ENCODE data around the gene ABTB2. TPM values are rescaled to one million over a fixed set of nuclear protein-coding genes. Genes with fewer than 3 reads are reported as not detected.

The ABTB2 gene
- total RNA-seq, 2 donors from 2014 or later: 12.2 to 30.3 TPM

- peak overlapping the region; percentile 82 for H3K4me3 Mint-ChIP-seq
- H3K9me3 Mint-ChIP-seq: no peaks in the 10 kb centered on the region
- peaks cover 30 to 38% of the 10 kb centered on the region in 2 donors for H3K4me1 Mint-ChIP-seq (ENCODE audit: low read depth in 2 of 2)
- peaks cover 7% of the 10 kb centered on the region for H3K36me3 Mint-ChIP-seq
- H3K27ac Mint-ChIP-seq: no peak overlapping the region
- no peak for DNase-seq (ENCODE audit: low spot score)
- no peak for ATAC-seq
- H3K27me3 Mint-ChIP-seq: peaks cover 24 to 67% of the 10 kb centered on the region in 2 donors
Measured at GRCh38 chr11:34356576-34356912, 1.3 kb downstream of the ABTB2 start.

GRCh38 chr11:34356130-34356529 is 1.7 kb downstream of the ABTB2 start:
- ATAC-seq (no peak), DNase-seq (ENCODE audit: low spot score) (no peak)
- H3K36me3 Mint-ChIP-seq: peaks cover 7% of the 10 kb centered on the region
- H3K27me3 Mint-ChIP-seq: peaks cover 24 to 63% of the 10 kb centered on the region in 2 donors
- no peak overlapping the region for H3K27ac Mint-ChIP-seq
- H3K4me3 Mint-ChIP-seq: peak overlapping the region; percentile 82
- H3K4me1 Mint-ChIP-seq (ENCODE audit: low read depth in 2 of 2): peaks cover 30 to 38% of the 10 kb centered on the region in 2 donors
- no peaks in the 10 kb centered on the region for H3K9me3 Mint-ChIP-seq

- DNase-seq (ENCODE audit: low spot score) (no peak), ATAC-seq (no peak)
- peak overlapping the region; percentile 82 for H3K4me3 Mint-ChIP-seq
- H3K9me3 Mint-ChIP-seq: no peaks in the 10 kb centered on the region
- H3K27ac Mint-ChIP-seq: peak overlapping the region in 1 of 2 donors; percentile 14
- H3K36me3 Mint-ChIP-seq: peaks cover 7% of the 10 kb centered on the region
- peaks cover 30 to 38% of the 10 kb centered on the region in 2 donors for H3K4me1 Mint-ChIP-seq (ENCODE audit: low read depth in 2 of 2)
- H3K27me3 Mint-ChIP-seq: peaks cover 24 to 59% of the 10 kb centered on the region in 2 donors
Measured at GRCh38 chr11:34355726-34356125, 2.1 kb downstream of the ABTB2 start.

- DNase-seq (ENCODE audit: low spot score) (no peak), ATAC-seq (no peak)
- H3K36me3 Mint-ChIP-seq: peaks cover 7% of the 10 kb centered on the region
- H3K27ac Mint-ChIP-seq: peak overlapping the region in 1 of 2 donors; percentile 12
- peaks cover 21 to 49% of the 10 kb centered on the region in 2 donors for H3K27me3 Mint-ChIP-seq
- peaks cover 30 to 40% of the 10 kb centered on the region in 2 donors for H3K4me1 Mint-ChIP-seq (ENCODE audit: low read depth in 2 of 2)
- H3K9me3 Mint-ChIP-seq: no peaks in the 10 kb centered on the region
- H3K4me3 Mint-ChIP-seq: peak overlapping the region; percentile 82
Measured at GRCh38 chr11:34354782-34355181, 3.0 kb downstream of the ABTB2 start.

DNA sequence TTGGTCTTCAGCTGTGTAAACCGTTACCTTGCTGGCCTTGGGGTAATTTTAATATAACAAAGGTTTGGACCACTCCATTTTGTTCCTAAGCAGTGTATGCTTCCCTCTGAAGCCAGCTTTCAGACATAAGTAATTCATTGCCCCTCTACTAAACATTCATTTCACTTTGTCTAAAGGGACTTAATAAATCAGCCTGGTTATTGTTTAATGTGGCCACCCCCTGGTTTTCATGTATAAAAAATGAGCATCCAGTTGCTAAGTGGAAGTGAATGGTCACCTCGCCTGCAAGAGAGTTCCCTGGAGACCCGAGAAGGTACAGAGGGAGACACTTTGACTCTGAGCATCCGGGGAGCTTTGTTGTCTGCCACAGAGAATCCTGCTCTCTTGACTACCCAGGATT is 3.9 kb downstream of the ABTB2 start:
- ATAC-seq: no peak
- no peak for DNase-seq (ENCODE audit: low spot score)
- no peaks in the 10 kb centered on the region for H3K9me3 Mint-ChIP-seq
- H3K4me3 Mint-ChIP-seq: no peak overlapping the region
- H3K27ac Mint-ChIP-seq: no peak overlapping the region
- H3K4me1 Mint-ChIP-seq (ENCODE audit: low read depth in 2 of 2): peaks cover 24 to 36% of the 10 kb centered on the region in 2 donors
- peaks cover 20 to 44% of the 10 kb centered on the region in 2 donors for H3K27me3 Mint-ChIP-seq
- H3K36me3 Mint-ChIP-seq: peaks cover 7% of the 10 kb centered on the region

- Mint-ChIP-seq H3K4me3 (no peak overlapping the region), H3K4me1 (ENCODE audit: low read depth in 2 of 2) (peaks cover 20 to 35% of the 10 kb centered on the region in 2 donors), H3K27me3 (peaks cover 23 to 44% of the 10 kb centered on the region in 2 donors), H3K9me3 (no peaks in the 10 kb centered on the region), H3K36me3 (peaks cover 7% of the 10 kb centered on the region), H3K27ac (no peak overlapping the region)
- ATAC-seq (no peak), DNase-seq (ENCODE audit: low spot score) (no peak)
Measured at GRCh38 chr11:34351687-34352469, 5.9 kb downstream of the ABTB2 start.

GRCh38 chr11:34351051-34351450 is 6.8 kb downstream of the ABTB2 start:
- Mint-ChIP-seq H3K27me3 (peaks cover 21 to 42% of the 10 kb centered on the region in 2 donors), H3K27ac (no peak overlapping the region)

GRCh38 chr11:34349882-34350281 is 7.9 kb downstream of the ABTB2 start:
- Mint-ChIP-seq H3K27me3 (peaks cover 13 to 30% of the 10 kb centered on the region in 2 donors), H3K4me1 (ENCODE audit: low read depth in 2 of 2) (peaks cover 10 to 29% of the 10 kb centered on the region in 2 donors), H3K4me3 (no peak overlapping the region), H3K27ac (no peak overlapping the region), H3K36me3 (peaks cover 3% of the 10 kb centered on the region), H3K9me3 (no peaks in the 10 kb centered on the region)
- no peak for DNase-seq (ENCODE audit: low spot score)
- ATAC-seq: peak in 1 of 2 donors; percentile 32

More at GRCh38 chr11:34351051-34351450, 6.8 kb downstream of the ABTB2 start:
- Mint-ChIP-seq H3K36me3 (peaks cover 7% of the 10 kb centered on the region), H3K4me3 (no peak overlapping the region), H3K4me1 (ENCODE audit: low read depth in 2 of 2) (peaks cover 15 to 32% of the 10 kb centered on the region in 2 donors), H3K9me3 (no peaks in the 10 kb centered on the region)
- ATAC-seq (no peak), DNase-seq (ENCODE audit: low spot score) (no peak)

DNA sequence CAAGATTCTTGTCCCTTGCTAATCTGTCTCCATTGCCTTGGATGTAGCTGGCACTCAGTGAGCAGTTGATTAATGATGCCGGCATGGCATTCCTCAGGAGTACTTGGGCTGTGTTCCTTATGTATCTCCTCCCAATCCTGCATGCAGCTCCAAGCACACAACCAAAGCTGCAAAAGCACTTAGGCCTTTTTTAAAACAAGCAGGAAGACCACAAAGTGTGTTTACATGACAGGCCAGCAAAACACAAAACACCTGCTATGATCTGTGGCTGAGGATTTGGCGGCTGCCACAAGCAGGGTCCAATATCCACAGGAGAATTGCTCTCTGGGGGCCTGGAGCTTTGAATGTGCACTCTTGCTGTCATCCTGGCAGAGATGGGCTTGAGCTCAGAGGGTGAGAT is 8.9 kb downstream of the ABTB2 start:
- no peak for DNase-seq (ENCODE audit: low spot score)
- H3K27ac Mint-ChIP-seq: no peak overlapping the region
- H3K36me3 Mint-ChIP-seq: no peaks in the 10 kb centered on the region
- H3K9me3 Mint-ChIP-seq: no peaks in the 10 kb centered on the region
- peaks cover 8 to 21% of the 10 kb centered on the region in 2 donors for H3K27me3 Mint-ChIP-seq
- H3K4me3 Mint-ChIP-seq: no peak overlapping the region
- peaks cover 10 to 26% of the 10 kb centered on the region in 2 donors for H3K4me1 Mint-ChIP-seq (ENCODE audit: low read depth in 2 of 2)
- no peak for ATAC-seq

- H3K4me3 Mint-ChIP-seq: no peak overlapping the region
- no peaks in the 10 kb centered on the region for H3K9me3 Mint-ChIP-seq
- H3K27me3 Mint-ChIP-seq: peaks cover 5 to 12% of the 10 kb centered on the region in 2 donors
- no peaks in the 10 kb centered on the region for H3K36me3 Mint-ChIP-seq
- no peak for DNase-seq (ENCODE audit: low spot score)
- no peak overlapping the region for H3K27ac Mint-ChIP-seq
- peaks cover 10 to 21% of the 10 kb centered on the region in 2 donors for H3K4me1 Mint-ChIP-seq (ENCODE audit: low read depth in 2 of 2)
- no peak for ATAC-seq
Measured at GRCh38 chr11:34348096-34348495, 9.7 kb downstream of the ABTB2 start.

GRCh38 chr11:34346551-34346950 is 11.3 kb downstream of the ABTB2 start:
- Mint-ChIP-seq H3K36me3 (no peaks in the 10 kb centered on the region), H3K27ac (no peak overlapping the region), H3K27me3 (peaks cover 0 to 3% of the 10 kb centered on the region in 2 donors), H3K4me3 (no peak overlapping the region), H3K9me3 (no peaks in the 10 kb centered on the region), H3K4me1 (ENCODE audit: low read depth in 2 of 2) (peaks cover 10 to 26% of the 10 kb centered on the region in 2 donors)
- no peak for ATAC-seq
- DNase-seq (ENCODE audit: low spot score): no peak

- DNase-seq (ENCODE audit: low spot score) (no peak), ATAC-seq (no peak)
- no peak overlapping the region for H3K4me3 Mint-ChIP-seq
- H3K27me3 Mint-ChIP-seq: peaks cover 0 to 3% of the 10 kb centered on the region in 2 donors
- H3K4me1 Mint-ChIP-seq (ENCODE audit: low read depth in 2 of 2): peaks cover 10 to 26% of the 10 kb centered on the region in 2 donors
- H3K27ac Mint-ChIP-seq: no peak overlapping the region
- no peaks in the 10 kb centered on the region for H3K36me3 Mint-ChIP-seq
- no peaks in the 10 kb centered on the region for H3K9me3 Mint-ChIP-seq
Measured at GRCh38 chr11:34345991-34346480, 11.8 kb downstream of the ABTB2 start.

DNA sequence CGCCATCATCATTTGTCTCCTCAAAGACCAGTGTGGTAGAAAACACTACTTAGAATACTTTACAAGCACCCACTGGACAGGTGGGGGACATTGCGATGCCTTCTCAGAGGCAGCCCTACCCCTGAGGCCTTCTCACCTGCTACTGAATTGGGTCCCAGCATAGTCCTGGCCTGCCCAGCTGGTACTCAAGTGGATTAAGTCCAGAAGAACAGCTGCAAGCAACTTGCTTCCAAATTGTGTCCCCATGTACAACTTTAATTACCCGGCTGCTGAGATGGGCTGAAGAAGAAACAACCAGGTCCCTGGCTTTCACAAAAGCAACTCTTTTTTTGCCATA is 12.3 kb downstream of the ABTB2 start:
- ATAC-seq (peak in 1 of 2 donors; percentile 5), DNase-seq (ENCODE audit: low spot score) (no peak)
- Mint-ChIP-seq H3K27ac (no peak overlapping the region), H3K27me3 (peaks cover 0 to 3% of the 10 kb centered on the region in 2 donors), H3K9me3 (no peaks in the 10 kb centered on the region), H3K36me3 (no peaks in the 10 kb centered on the region), H3K4me1 (ENCODE audit: low read depth in 2 of 2) (peaks cover 11 to 29% of the 10 kb centered on the region in 2 donors), H3K4me3 (no peak overlapping the region)

DNA sequence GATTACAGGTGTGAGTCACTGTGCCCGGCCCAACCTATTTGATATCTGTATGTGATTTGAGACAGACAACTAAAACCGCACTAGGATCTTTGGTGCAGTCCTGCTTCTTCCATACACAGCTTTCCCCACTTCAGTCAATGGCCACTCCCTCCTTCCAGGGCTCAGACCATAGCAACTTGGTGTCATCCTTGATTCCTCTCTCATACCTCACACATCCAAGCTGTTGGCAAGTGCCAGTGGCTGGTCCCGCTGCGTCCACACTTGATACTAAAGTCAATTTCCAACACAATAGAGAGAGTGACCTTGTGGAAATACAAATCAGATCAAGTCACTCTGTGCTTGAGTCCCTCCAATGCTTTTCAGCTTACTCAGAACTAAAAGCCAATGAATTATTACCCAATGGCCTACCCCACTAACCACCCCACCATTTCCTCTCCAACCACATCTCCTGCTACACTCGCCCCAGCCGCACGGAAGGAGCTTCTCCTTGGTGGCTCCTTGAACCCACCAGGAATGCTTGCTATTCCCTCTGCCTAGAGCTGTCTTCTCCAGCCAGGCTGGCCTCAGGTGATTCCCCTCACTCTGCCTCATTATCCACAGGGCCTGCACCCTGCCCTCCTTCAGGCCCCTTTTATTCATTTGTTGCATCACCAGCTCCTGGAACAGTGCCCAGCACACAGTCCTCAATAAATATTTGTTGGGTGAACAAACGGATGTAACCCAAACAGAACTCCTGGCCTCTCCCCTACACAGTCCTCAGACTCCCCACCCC is 12.9 kb downstream of the ABTB2 start:
- peak; percentile 72 to 78 for ATAC-seq
- no peak overlapping the region for H3K4me3 Mint-ChIP-seq
- DNase-seq (ENCODE audit: low spot score): no peak
- H3K9me3 Mint-ChIP-seq: no peaks in the 10 kb centered on the region
- no peak overlapping the region for H3K27ac Mint-ChIP-seq
- peaks cover 17 to 34% of the 10 kb centered on the region in 2 donors for H3K4me1 Mint-ChIP-seq (ENCODE audit: low read depth in 2 of 2)
- no peaks in the 10 kb centered on the region for H3K36me3 Mint-ChIP-seq
- peaks cover 0 to 3% of the 10 kb centered on the region in 2 donors for H3K27me3 Mint-ChIP-seq

Data from natural killer cell treated with Interleukin-12 subunit alpha and Interleukin-12 subunit beta and Interleukin-15 and Interleukin-18, amount 100 ng/mL, for 72 hours (primary cell).